Fibroblast of mammary gland (primary cell): ENCODE results near the gene NRP2.

Experiments used
- DNase-seq: peaks from one replicate; pipeline ENCODE4 v3.0.0-alpha.2; 2010; ENCODE audit warnings: low read depth
- H3K4me3 ChIP-seq: 2 replicates; pipeline ENCODE4 v1.5.1; 2011; ENCODE audit warnings: low read depth, mild to moderate bottlenecking, low read length, moderate library complexity; ENCODE audit not compliant: control insufficient read depth
- CTCF ChIP-seq: conservative IDR thresholded peaks from 2 replicates; pipeline ENCODE4 v1.5.1; 2011; ENCODE audit warnings: low read depth, low read length, inconsistent platforms; ENCODE audit not compliant: control insufficient read depth, insufficient read depth

NRP2 gene

DNA sequence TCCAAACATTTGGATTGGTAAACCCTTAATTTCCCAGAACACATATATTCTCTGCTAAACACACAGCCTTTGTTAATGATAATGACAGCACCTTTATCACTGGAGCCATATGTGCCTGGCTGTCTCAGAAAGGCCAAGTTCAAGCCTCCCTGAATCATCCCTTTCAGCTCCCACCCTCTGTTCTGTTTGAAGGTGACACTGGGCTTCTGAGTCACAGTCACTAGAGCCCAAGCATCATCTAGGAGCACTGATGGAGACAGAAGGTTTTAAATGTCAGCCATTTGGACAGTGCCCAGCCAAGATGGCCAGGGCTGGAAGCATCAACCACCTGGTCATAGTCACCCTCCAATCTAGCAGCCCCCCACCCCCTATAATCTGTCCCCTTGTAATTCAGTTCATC, 80.6 kb downstream of the NRP2 start:
- H3K4me3 ChIP-seq = no peak overlapping the region
- TF ChIP-seq CTCF = no peak
- no peak for DNase-seq

- TF ChIP-seq CTCF = peak; percentile 19
- peak; percentile 73 for DNase-seq
- H3K4me3 ChIP-seq = no peak overlapping the region
These were observed 81.5 kb downstream of the NRP2 start for GRCh38 chr2:205763708-205764211.

GRCh38 chr2:205764270-205764746, 82.0 kb downstream of the NRP2 start:
- H3K4me3 ChIP-seq = no peak overlapping the region
- TF ChIP-seq CTCF = no peak
- DNase-seq = no peak

DNA sequence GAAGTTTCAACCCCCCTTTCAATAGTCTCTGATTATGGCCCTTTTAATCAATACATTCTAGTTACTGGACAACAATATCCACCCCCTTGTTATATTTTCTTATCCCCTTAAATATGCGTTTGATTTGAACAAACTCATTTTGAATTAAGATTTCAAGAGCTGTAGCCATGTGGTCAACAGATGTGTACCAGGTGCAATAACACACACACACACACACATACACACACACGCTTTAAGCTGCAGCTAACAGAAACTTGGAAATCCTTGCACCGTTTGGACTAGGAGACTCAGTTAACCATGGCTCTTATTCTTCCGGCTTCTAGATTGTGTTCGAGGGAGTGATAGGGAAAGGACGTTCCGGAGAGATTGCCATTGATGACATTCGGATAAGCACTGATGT, 82.8 kb downstream of the NRP2 start:
- H3K4me3 ChIP-seq = no peak overlapping the region
- no peak for TF ChIP-seq CTCF
- DNase-seq = peak; percentile 38

DNA sequence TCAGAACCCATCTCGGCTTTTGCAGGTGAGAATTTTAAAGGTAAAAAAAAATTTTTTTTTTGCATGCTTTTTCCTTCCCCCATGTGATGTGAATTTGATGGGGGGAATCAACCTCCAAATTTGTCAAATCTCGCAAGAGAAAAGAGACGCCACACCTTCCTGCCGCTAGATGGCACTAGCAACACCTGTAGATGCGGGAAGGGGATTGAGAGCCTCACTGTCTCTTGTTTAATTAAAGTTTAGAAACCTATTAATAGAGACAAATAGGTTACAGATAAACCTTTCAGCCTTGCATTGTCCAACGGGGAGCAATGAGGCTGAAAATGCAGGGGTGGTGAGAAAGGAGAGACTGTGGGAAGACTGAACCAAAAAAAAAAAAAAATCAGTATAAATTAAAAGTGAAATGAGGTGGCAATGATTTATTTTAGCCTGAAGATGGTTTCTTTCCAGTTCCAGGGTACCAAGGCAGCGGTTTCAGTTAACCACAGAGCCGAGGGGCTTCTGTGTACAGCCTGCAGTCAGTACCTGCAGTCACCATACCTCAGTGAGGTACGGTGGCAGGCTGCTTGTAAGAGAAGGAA, 84.6 kb downstream of the NRP2 start:
- DNase-seq = peak; percentile 69
- no peak overlapping the region for H3K4me3 ChIP-seq
- TF ChIP-seq CTCF = peak; percentile 96

DNA sequence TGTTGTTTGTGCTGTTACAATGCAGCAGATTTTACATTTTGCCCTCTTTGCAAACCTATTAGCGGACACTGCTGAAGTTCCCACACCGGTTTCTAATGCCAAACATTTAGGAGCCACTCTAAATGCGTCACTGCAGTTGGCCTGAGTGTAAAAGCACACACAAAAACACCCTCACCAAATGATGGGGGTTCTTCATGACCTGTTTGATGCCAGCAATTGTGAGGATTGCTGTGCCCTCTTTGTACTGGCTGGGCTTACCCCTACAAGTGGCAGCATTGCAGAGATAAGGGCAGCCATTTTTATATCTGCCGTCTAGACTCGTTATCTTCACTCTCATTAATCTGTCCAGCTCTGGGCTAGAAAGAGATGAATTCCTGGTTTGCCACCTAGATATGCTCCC, 85.3 kb downstream of the NRP2 start:
- H3K4me3 ChIP-seq = no peak overlapping the region
- no peak for TF ChIP-seq CTCF
- DNase-seq = no peak
